Esophagus squamous epithelium (tissue), 4 donors: Measurements from ENCODE around the gene LRIT2.

Experiments
- CTCF ChIP-seq, 6 experiments: fragments of 450-650 bp in 4 of 6; fragments of 200-600 bp in 2 of 6; sonication (generic) in 2 of 6; IDR thresholded peaks; one replicate each; pipeline ENCODE4 v1.5.1; 2016 to 2019; ENCODE audit warnings: antibody characterized with exemption in 6 of 6, mild to moderate bottlenecking in 4 of 6, moderate library complexity in 4 of 6
- POLR2A ChIP-seq, 4 donors: fragments of 450-650 bp; IDR thresholded peaks; one replicate each; pipeline ENCODE4 v1.6.1; 2017; ENCODE audit warnings: antibody characterized with exemption in 4 of 4, mild to moderate bottlenecking in 4 of 4, moderate library complexity in 3 of 4

- TF ChIP-seq CTCF (IDR thresholded peaks at IDR 0.05) (no peak), POLR2A (IDR thresholded peaks at IDR 0.05) (no peak)
Measured at GRCh38 chr10:84198206-84198915, 27.0 kb downstream of the LRIT2 start.
